A549 treated with AZD2906 at 1 μM for 4 hours (cell line): ENCODE measurements around the gene STOX2. TPM values are rescaled to one million over a fixed set of nuclear protein-coding genes. Genes with fewer than 3 reads are reported as not detected.

Source experiments
- total RNA-seq: library from RNA; stranded (reverse); fragments of 200-300 nt; extraction: Qiagen RNA extraction; gene quantifications from 5 replicates; pipeline ENCODE4 v1.2.3, GENCODE V29; 2022

Gene STOX2
- total RNA-seq: 1.8 to 2.8 TPM (median 2.3 TPM) in 5 replicates

GRCh38 chr4:183905081-183905592, at the start of gene STOX2:
Gene STOX2 (plus strand): TSS chr4:183905307. CDS start chr4:183906791, 1,484 bp downstream.

Other genes with a start within 250 kb of the STOX2 start
- gene RWDD4, start 246.1 kb upstream of the STOX2 start, total RNA-seq: 15.9 to 18.0 TPM (median 16.9 TPM) in 5 replicates
- gene TRAPPC11, start 246.0 kb upstream of the STOX2 start, total RNA-seq: 8.6 to 13.6 TPM (median 9.8 TPM) in 5 replicates